GM21367 (cell line): Measurements from ENCODE around the gene COX10.
"Not testable (repeated sequence)": the region's sequence is repeated elsewhere in the genome, so short reads cannot be mapped to it uniquely, and the experiment has no call there.

Experiments used
- ATAC-seq: cut with Tn5 transposase; IDR thresholded peaks from one replicate; pipeline ENCODE4 v1.9.1; 2021; ENCODE audit not compliant: unreplicated experiment

Gene COX10

DNA sequence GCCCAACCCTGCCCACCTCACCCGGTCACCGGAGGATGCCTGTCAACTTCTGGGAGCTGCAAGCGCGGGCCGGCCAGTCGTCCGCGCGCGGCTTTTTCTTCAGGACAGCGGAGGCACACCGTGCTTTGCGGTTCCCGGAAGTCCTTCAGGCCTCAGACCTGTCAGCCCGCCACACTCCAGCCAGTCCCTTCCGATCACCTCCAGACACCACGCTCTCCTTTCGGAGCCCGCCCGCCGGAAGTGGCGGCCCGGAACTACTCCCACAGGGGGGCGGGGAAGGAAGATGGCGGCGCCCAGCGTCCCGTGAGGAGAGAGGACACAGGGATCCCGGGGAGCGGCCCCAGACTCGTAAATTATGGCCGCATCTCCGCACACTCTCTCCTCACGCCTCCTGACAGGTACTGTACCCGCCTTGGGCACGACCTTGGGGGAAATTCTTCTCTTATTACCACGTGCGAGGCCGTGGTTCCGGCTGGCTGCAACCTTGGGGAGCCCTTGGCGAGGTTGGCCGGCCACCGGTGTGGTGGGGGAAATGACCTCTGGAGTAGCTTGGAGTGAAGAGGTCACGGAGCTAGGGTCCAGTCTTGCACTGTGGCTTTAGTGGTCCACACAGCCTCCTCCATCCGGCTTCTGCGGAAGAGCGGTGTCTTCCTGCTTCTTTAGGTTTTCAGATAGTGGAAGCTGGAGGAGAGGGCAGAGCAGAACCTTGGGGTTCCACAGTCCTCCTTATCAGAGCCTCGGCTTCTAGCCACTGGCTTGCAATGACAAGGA, at the start of gene COX10:
COX10 (plus strand) TSS at position 254 of the 771 bp plus-strand sequence; CDS start at position 356, 102 bp downstream.
- ATAC-seq, result peak; percentile 99

DNA sequence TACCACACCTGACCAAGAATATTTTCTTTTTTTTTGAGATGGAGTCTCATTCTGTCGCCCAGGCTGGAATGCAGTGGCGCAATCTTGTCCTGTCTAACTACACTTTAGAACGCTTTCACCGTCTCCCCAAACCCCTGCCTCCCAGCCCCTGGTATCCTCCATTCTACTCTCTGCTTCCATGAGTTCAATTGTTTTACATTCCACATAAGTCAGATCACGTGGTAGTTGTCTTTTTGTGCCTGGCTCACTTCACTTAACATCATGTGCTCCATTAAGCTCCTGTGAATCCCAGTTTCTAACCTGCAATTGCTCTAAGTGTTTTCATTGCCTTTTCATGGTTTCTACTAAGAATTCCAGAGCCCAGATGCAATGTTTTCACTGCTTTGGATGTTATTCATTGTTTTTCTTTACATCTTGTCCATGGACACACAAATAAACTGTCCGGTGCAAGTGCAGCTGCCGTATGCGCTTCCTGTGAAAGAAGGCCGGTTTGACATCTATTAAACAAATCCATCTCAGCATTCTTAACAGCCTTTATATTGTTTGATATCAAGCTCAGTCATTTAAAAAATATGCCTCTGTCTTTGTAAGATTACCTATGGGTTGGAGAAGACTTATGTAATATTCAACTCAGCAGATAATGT, 47.5 kb upstream of the COX10 start:
- not testable (repeated sequence) for ATAC-seq

DNA sequence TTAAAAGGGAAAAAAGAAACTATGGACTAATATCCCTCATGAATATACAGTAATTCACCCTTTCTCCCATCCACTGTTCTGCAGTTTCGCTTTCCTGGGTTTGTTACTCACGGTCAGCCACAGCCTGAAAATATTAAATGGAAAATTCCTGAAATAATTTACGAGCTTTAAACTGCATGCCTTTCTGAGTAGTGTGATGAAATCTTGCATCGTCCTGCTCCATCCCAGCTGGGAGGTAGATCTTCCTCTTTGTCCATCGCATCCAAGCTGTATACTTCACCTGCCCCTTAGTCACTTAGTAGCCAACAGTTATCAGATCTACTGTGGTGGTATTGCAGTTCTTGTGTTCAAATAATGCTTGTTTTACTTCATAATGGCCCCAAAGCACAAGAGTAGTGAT, 39.5 kb upstream of the COX10 start:
- ATAC-seq, result not testable (repeated sequence)

DNA sequence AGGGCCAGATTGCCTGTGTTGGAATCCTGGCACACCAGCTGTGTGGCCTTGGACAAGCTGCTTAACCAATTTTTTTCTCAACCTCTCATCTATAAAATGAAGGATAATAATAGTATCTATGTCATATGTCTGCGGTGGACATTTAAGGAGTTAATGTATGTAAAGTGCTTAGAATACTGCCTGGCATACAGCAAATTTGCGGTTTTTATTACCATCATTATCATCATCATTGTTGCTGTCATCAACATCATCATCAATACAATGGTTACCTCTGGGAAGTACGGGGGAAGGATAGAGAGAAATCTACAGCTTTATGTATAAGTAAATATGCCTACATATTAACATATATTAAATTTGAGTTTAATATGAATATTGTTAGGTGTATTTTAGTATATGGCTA, 37.1 kb upstream of the COX10 start:
- no peak for ATAC-seq

DNA sequence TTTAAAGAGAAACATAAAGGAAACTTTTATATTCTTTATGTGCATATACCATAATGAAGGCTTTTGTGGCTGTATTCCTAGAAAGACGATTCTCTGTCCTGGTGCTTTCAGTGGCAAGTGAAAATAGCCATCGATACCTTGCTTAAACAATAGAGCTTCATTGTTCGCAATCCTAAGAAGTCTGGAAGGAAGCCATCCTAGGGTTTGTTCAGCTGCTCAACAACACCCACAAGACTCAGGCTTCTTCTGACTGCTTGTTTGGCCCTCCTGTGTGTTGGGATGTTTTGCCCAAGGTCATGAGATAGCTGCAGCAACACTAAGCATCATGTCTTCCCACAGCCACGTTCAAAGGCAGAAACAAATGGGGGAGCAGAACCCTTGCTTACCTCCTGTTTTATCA, 36.1 kb upstream of the COX10 start:
- ATAC-seq, result no peak

DNA sequence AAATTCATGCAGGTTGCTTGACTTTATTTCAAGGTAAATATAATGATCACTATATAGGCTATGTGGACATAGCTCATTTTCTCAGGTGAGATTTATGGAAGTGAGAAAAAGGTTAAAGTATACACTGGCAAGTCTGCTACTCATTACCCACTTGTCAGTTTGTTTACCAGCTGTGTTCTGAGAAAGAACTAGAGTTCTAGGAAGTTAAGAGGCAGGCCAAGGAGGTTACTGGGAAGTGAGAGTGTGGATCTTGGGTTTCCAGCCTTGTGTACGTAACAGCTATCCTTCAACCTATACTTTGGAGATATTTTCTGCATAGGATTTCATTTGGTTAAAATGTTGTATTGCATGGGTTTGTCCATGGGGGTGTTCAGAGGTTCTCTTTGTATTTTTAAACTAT, 31.9 kb upstream of the COX10 start:
- no peak for ATAC-seq

DNA sequence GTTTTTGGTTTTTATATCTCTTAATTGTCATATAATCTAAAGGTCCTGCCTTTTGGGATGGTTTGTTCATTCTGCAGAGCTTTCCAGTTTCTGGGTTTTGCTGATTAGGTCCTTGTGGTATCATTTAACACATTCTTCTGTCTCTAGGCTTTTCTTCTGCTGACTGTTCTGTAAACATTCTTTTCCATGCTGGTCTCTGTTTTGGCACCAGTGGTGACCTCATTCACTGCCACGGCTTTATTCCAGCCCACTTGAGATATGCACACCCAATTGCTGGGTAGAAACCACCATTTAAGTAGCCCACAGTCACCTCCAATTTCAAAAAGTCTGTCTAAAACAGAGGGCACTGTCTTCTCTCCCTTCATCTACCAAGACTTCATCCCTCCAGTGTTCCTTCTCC, 31.1 kb upstream of the COX10 start:
- ATAC-seq, result no peak

DNA sequence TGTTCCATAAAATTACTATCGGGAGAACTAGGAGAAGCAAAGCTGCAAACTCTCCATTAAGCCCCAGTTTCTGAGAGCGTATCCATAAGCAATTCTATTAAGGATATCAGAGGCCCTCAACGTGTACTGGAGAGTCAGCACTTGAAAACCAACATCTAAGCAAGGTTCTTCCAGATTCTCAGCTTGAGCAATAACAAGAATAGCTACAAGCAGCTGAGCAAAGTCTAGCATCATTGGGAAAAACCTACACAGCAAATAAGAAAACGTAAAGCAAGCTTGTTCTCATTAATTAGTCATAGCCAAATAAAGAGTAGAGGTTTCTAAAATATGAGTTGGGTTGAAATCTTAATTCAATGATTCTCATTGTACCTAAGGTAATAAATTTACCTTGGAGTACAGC, 26.9 kb upstream of the COX10 start:
- no peak for ATAC-seq

DNA sequence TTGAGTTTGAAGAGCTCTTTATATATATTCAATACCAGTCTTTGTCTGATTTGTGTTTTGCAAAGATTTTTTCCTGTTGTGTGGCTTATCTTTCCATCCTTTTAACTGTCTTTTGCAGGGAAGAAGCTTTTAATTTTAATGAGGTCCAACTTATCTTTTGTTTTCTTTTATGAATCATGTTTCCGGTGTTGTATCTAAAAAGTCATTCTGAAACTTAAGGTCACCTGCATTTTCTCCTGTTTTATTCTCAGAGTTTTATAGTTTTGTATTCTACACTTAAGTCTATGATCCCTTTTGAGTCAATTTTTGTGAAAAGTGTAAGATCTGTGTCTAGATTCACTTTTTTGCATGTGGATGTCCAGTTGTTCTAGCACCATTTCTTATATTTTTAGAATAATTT, 24.6 kb upstream of the COX10 start:
- no peak for ATAC-seq

DNA sequence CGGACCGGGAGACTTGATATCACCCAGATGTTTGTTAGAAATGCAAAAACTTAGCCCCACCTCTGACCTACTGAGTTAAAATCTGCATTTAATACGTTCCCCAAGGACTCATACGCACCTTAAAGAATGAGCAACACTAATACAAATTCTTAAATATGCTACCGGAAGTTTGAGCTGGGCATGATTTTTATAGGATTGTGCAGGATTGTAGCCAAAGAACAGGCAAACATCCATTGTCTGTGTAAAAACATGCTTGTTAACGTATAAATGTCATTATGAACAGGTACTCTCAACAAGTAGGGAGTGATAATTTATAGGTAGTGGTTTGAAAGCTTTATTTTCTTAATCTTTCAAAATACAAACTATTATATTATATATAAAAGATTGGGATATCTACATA, 22.3 kb upstream of the COX10 start:
- ATAC-seq, result no peak

DNA sequence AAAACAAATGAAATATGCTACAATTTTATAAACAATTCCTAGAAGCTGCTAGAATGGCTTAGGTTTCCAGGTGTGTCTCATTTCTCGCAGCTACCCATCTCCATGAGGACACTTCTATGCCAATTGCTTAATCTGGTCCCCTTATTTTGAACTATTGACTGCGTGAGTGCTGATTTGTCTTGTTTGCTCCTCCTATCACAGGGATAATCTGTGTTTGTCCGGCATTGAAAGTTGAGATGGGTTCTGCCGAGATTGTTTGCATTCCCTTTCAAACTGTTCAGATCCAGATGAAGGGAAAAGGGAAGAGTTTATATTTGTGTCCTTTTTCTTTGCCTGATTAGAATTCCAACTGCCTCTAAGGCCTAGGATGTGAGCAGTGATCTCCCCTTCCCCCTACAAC, 21.7 kb upstream of the COX10 start:
- ATAC-seq, result no peak

DNA sequence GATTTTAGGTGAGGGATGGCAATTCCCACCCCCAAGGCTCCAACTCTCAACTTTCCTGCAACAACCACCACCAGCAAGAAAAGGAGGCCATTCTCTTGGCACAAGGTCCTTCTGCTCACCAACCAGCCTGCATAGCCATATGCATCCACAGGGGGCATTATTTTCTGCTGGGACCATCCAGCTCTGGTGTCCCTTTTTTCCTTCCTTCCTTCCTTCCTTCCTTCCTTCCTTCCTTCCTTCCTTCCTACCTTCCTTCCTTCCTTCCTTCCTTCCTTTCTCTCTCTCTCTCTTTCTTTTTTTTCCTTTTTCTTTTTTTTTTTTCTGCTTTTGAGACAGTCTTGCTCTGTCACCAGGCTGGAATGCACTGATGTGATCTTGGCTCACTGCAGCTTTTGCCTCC, 21.1 kb upstream of the COX10 start:
- ATAC-seq, result no peak

DNA sequence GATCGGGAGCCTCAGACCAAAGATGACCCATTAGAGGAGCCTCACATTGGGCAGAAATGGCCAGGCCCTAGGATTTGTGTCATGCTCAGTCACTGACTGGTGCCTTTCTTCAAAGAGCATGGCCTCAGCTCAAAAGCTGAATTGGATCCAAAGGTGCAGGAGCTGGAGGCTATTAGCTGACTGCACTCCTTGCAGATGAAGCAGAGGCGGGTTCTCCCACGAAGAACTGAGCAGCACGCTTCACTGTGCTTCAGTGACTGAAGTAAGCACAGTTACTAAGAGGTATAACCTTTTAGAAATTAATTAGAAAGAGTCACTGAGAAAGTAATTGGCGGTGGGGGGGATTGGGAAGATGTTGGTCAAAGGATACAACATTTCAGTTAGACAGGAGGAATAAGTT, 18.7 kb upstream of the COX10 start:
- ATAC-seq, result no peak

DNA sequence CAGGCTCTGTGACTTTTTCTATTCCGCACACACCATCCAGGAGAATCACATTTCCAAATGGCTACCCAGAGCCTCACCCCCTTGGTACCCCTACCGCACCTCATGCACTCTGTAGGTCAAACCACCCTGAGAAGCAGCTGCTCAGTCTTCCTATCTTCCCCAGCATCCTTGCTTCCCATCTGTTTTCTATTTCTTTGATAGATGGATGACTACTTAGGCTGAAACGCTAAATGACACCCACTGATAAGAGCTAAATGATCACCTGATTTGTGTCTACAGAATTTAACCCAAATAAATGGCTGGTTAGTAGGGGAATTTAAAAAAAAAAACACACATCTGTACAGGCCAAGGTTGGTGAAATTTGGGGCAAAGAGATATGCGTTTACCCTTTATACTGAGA, 17.6 kb upstream of the COX10 start:
- ATAC-seq, result no peak

DNA sequence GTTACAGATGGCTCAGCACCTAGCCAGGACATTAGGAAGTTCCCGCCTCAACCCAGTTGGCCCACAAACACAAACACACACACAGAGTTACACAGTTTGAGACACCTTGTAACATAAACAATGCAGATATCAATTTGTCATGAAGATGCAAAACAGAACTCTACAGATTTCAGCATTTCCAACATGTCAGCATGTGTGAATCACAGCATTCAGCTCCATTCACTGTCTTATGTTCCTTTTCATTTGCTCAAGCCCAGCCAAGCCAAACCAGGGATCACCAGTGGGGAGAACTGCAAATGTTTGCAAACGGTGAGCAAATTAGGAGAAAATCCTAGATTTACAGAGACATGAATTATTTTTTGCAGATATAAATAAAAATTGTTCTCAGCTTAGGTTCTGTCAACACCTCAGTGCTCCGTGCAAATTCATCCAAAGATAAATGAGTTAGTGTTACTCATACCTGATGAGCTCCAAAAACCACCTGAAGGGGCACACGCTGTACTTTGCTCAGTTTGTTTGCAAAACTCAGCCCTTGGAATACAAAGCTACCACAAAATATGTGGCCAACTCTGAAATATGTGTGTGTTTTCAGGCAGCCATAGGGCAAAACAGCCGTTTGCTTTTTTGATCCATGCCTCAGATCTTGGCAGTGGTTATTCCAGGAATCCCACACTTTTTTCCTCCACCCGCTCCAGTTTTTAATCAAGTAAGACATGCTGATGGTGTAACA, 16.3 kb upstream of the COX10 start:
- no peak for ATAC-seq

DNA sequence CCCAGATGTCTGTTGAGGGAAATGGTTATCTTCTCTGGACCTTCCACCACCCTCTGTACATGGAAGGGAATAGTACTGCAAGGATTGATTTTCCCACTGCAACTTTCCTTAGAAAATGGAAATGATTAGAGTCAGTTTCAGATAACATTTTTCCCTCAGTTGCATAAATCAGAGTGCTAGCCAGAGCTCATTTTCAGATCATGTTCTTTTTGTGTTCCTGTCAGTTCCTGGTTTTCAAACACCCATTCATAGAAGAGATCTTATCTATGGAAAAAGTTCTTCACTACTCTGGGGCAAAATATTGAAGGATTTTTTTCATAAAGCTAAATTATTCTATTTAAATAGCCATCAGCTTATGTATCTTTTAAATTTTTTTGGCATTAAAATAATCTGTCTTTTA, 11.7 kb upstream of the COX10 start:
- no peak for ATAC-seq

DNA sequence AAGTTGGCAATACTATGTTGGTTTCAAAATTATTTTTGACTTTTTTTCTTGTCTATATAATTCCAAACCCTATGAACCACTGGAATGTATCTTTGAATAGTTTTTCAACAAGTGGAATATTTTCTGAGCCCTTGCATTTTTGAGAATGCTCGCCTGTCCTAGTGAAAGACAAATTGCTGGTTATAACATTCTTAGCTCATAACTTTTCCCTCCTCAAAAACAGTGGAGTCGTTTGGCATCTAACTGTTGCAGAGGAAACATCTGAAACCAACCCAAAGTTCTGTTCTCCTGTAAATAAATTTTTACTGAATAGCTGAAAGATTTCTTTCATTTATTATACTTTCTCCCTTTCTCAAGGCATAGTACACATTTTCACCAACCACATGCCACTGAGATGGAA, 11.3 kb upstream of the COX10 start:
- ATAC-seq, result no peak

DNA sequence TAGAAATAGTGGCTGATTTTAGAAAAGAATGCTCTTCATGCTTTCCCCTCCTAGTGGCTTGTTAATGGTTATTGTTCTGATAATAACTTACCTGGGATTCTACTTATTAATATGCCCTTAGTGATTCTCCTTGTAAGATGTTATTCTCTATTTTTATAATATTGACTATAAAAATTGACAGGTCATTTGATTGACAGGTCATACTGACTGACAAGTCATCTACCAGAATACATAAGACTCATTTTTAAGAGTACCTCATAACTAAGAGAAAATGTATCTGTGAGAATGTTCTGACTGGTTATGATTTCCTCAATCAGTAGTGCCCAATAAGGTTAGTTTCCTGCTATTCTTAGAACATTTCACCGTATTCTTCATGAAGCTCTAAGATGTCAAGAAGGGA, 8.6 kb upstream of the COX10 start:
- ATAC-seq, result no peak

DNA sequence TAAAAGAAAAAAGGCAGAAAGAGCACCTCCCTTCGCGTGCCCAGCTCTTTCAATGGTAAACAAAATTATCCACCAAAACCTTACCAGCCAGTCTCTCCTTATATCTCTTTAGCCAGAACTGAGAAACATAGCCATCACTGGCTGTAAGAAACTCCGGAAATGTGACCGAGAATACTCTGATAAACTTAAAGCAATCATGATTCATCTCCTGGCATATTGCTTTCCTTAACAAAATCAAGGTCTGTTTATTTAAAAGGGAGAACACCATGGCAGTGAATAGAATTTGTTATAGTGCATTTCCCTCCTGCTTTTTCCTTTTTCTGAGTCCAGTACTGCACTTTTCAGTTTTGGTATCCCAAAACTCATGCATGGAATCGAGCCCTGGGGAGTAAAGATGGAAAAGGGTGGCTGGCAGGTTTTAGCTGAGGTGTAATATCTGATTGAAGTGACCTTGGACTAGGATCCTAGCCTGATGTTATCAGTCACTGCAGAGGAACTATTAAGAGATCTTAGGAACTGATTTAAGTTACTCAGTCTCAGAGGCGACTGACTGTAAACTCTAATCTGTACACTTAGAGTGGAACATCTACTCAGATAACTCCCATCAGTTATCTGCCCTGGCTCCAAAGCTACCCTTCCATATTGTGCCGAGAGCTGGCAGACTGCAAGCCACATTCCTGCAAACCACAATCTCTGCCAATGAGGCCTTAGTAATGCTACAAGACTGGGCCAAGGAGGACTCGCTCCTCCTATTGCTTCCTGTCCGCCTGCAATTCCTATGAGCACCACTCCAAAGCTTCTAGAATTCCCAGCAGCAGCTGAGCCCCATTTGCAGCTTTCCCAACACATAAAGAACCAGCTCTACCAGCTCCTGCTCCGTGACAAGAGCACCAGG, 7.4 kb upstream of the COX10 start:
- no peak for ATAC-seq

DNA sequence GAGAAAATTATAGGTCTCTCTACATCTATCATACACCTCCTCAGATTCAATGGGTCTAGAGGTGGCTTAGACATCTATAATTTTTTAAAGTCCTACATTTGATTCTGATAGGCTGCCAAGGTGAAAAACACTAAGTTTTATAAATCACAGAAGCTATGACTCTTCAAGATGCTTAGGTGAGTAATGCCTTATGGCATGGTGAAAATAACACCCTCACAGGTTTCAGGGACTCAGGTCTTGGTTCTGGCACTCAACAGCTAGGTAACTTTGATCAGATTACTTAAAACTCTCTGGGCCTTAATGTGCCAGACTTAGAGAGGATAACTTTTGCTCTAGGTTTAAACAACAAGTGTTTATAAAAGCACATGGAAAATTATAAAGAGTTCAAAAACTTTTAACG, 2.0 kb upstream of the COX10 start:
- no peak for ATAC-seq
